ENCODE measurements around the gene TOX2.

- TF ChIP-seq PAX5 (IDR thresholded peaks at IDR 0.05; ENCODE audit: insufficient read depth, low read length, severe bottlenecking), result no peak
- TF ChIP-seq POLR2A (IDR thresholded peaks at IDR 0.05; ENCODE audit: low read depth, low read length), result no peak
- TF ChIP-seq POLR2AphosphoS5 (IDR thresholded peaks at IDR 0.05; ENCODE audit: low read depth, low read length), result no peak
- TF ChIP-seq POU2F2 (IDR thresholded peaks at IDR 0.05; ENCODE audit: low read depth, low read length), result no peak
These were observed 11.1 kb downstream of the TOX2 start for GRCh38 chr20:43925801-43926200.

All from GM12891 (cell line).